Chondrocyte (in vitro differentiated cells): ENCODE results near the gene MSS51. TPM values are rescaled to one million over a fixed set of nuclear protein-coding genes. Genes with fewer than 3 reads are reported as not detected.
A peak's percentile ranks its signal among the peaks of the same experiment; 100 is the strongest.

Experiments used
- DNase-seq: peaks from one replicate; pipeline ENCODE4 v3.0.0; 2021; ENCODE audit warnings: mixed read lengths, low spot score
- H3K27ac Mint-ChIP-seq: one replicate; pipeline ENCODE4 v1.8.0; 2021; ENCODE audit warnings: mild to moderate bottlenecking, moderate library complexity, mixed read lengths; ENCODE audit not compliant: unreplicated experiment
- H3K27me3 Mint-ChIP-seq: 2 replicates; pipeline ENCODE4 v1.8.0; 2021; ENCODE audit warnings: low read depth, mixed read lengths
- H3K36me3 Mint-ChIP-seq: 2 replicates; pipeline ENCODE4 v1.8.0; 2021; ENCODE audit warnings: low read depth, mixed read lengths
- H3K4me1 Mint-ChIP-seq: 2 replicates; pipeline ENCODE4 v1.8.0; 2021; ENCODE audit warnings: low read depth, mild to moderate bottlenecking, mixed read lengths
- H3K4me3 Mint-ChIP-seq: one replicate; pipeline ENCODE4 v1.8.0; 2021; ENCODE audit warnings: mild to moderate bottlenecking, moderate library complexity, mixed read lengths; ENCODE audit not compliant: unreplicated experiment
- H3K9me3 Mint-ChIP-seq: 2 replicates; pipeline ENCODE4 v1.8.0; 2021; ENCODE audit warnings: low read depth, mixed read lengths
- CTCF ChIP-seq: fragments of 200-600 bp; sonication (generic); IDR thresholded peaks from 2 replicates; pipeline ENCODE4 v1.5.0; 2021; ENCODE audit warnings: antibody characterized with exemption, mild to moderate bottlenecking, moderate library complexity
- total RNA-seq: library from RNA; stranded (reverse); gene quantifications from 3 replicates; pipeline ENCODE4 v1.2.1, GENCODE V29; 2021

MSS51 gene
- total RNA-seq, 1 donor from 2014 or later, result 1.4 TPM

GRCh38 chr10:73449113-73449512, 15.8 kb upstream of the MSS51 start:
- H3K9me3 Mint-ChIP-seq, result no peaks in the 10 kb centered on the region
- H3K27ac Mint-ChIP-seq, result no peak overlapping the region
- no peaks in the 10 kb centered on the region for H3K27me3 Mint-ChIP-seq
- DNase-seq, result no peak
- H3K4me1 Mint-ChIP-seq, result peaks cover 7% of the 10 kb centered on the region
- peaks cover 21% of the 10 kb centered on the region for H3K36me3 Mint-ChIP-seq
- TF ChIP-seq CTCF, result no peak
- no peak overlapping the region for H3K4me3 Mint-ChIP-seq

GRCh38 chr10:73448384-73448783, 15.0 kb upstream of the MSS51 start:
- no peak overlapping the region for H3K27ac Mint-ChIP-seq
- no peaks in the 10 kb centered on the region for H3K9me3 Mint-ChIP-seq
- H3K27me3 Mint-ChIP-seq, result no peaks in the 10 kb centered on the region
- H3K36me3 Mint-ChIP-seq, result peaks cover 18% of the 10 kb centered on the region
- H3K4me3 Mint-ChIP-seq, result no peak overlapping the region
- peaks cover 7% of the 10 kb centered on the region for H3K4me1 Mint-ChIP-seq
- TF ChIP-seq CTCF, result no peak
- DNase-seq, result no peak

DNA sequence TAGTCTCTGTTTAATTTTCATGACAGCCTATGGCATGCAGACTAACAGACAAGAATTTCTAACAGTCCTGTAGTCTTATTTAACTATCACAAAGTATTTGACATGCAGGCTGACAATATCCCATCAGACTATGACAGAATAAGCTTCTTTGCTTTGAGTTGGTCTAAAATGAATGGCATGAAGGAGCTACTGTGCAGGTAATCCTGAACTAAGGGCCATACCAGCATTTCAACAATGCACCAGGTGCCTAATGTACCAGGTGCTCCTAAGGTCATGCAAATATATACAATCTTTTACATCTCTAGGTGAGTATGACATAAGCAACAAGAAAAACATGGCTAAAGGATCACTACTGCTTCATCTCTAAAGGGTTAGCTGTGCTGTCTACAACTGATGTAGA, 13.6 kb upstream of the MSS51 start:
- no peak for TF ChIP-seq CTCF
- no peak overlapping the region for H3K27ac Mint-ChIP-seq
- no peak for DNase-seq
- H3K27me3 Mint-ChIP-seq, result no peaks in the 10 kb centered on the region
- H3K36me3 Mint-ChIP-seq, result peaks cover 19% of the 10 kb centered on the region
- no peaks in the 10 kb centered on the region for H3K9me3 Mint-ChIP-seq
- H3K4me1 Mint-ChIP-seq, result peaks cover 10% of the 10 kb centered on the region
- H3K4me3 Mint-ChIP-seq, result no peak overlapping the region

- Mint-ChIP-seq H3K4me3 (no peak overlapping the region), H3K9me3 (no peaks in the 10 kb centered on the region), H3K36me3 (peaks cover 17% of the 10 kb centered on the region), H3K27me3 (no peaks in the 10 kb centered on the region), H3K4me1 (peaks cover 17% of the 10 kb centered on the region), H3K27ac (no peak overlapping the region)
- no peak for TF ChIP-seq CTCF
- no peak for DNase-seq
Observed at GRCh38 chr10:73444457-73444856, 11.1 kb upstream of the MSS51 start.

DNA sequence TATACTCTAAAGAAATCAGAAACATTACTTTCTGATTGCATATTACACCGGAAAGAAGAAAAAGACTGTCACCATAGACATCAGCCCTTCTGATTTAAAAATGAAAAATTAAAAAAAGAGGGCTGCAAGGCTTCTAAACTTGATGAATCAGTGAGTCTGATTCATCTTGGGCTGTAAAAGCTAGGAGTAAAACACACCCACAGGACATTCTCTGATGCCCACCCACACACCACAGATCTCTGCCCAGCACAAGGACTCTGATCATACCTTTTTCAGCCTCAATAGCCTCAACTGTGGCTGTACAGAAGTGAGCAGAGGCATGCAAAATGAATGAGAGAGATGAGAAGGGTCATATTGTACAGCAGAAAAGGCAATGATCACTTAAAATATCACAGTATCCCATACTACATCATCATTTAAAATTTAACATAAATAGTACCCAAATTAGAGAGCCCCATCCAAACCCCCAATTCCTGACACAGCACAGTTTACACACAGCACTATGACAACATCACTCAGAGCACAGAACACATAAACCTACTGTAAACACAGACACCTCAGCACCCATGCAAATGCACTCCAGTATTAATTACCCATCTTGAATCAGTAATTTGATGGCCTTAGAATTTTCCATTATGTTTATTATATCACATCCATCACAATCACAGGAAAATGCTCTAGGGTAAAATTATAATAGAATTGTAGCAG, 6.4 kb upstream of the MSS51 start:
- no peak for DNase-seq
- H3K4me3 Mint-ChIP-seq, result no peak overlapping the region
- H3K27me3 Mint-ChIP-seq, result no peaks in the 10 kb centered on the region
- H3K9me3 Mint-ChIP-seq, result no peaks in the 10 kb centered on the region
- no peak for TF ChIP-seq CTCF
- peak overlapping the region; percentile 41 for H3K27ac Mint-ChIP-seq
- peaks cover 14% of the 10 kb centered on the region for H3K4me1 Mint-ChIP-seq
- H3K36me3 Mint-ChIP-seq, result peaks cover 15% of the 10 kb centered on the region
